GM19395 (cell line): Measurements from ENCODE around the gene MRPS9.

ENCODE experiments used
- ATAC-seq: cut with Tn5 transposase; IDR thresholded peaks from one replicate; pipeline ENCODE4 v1.9.1; 2021; ENCODE audit warnings: mild to moderate bottlenecking, moderate library complexity; ENCODE audit not compliant: unreplicated experiment

MRPS9 gene

GRCh38 chr2:105118960-105119359, 81.1 kb downstream of the MRPS9 start:
- ATAC-seq = no peak

- ATAC-seq = no peak
Observed at GRCh38 chr2:105121434-105121833, 83.6 kb downstream of the MRPS9 start.

- ATAC-seq = no peak
Observed at GRCh38 chr2:105125428-105125827, 87.6 kb downstream of the MRPS9 start.

- no peak for ATAC-seq
Observed at GRCh38 chr2:105125920-105126319, 88.1 kb downstream of the MRPS9 start.

- no peak for ATAC-seq
Observed at GRCh38 chr2:105126336-105126735, 88.5 kb downstream of the MRPS9 start.

GRCh38 chr2:105127289-105127915, 89.5 kb downstream of the MRPS9 start:
- ATAC-seq = no peak

- peak; percentile 98 for ATAC-seq
Observed at GRCh38 chr2:105129722-105130232, 91.9 kb downstream of the MRPS9 start.

GRCh38 chr2:105130546-105130945, 92.7 kb downstream of the MRPS9 start:
- ATAC-seq = no peak

GRCh38 chr2:105134081-105134480, 96.2 kb downstream of the MRPS9 start:
- no peak for ATAC-seq

- no peak for ATAC-seq
Observed at GRCh38 chr2:105135436-105135835, 97.6 kb downstream of the MRPS9 start.

- no peak for ATAC-seq
Observed at GRCh38 chr2:105136394-105136793, 98.5 kb downstream of the MRPS9 start.

- ATAC-seq = no peak
Observed at GRCh38 chr2:105138643-105139042, 100.8 kb downstream of the MRPS9 start.

- ATAC-seq = no peak
Observed at GRCh38 chr2:105139556-105140239, 101.8 kb downstream of the MRPS9 start.

- no peak for ATAC-seq
Observed at GRCh38 chr2:105140240-105140568, 102.3 kb downstream of the MRPS9 start.

- ATAC-seq = no peak
Observed at GRCh38 chr2:105141099-105141614, 103.3 kb downstream of the MRPS9 start.

GRCh38 chr2:105142239-105142638, 104.4 kb downstream of the MRPS9 start:
- ATAC-seq = no peak

GRCh38 chr2:105143094-105143466, 105.2 kb downstream of the MRPS9 start:
- ATAC-seq = no peak

GRCh38 chr2:105143467-105144151, 105.7 kb downstream of the MRPS9 start:
- no peak for ATAC-seq

- no peak for ATAC-seq
Observed at GRCh38 chr2:105144152-105144940, 106.5 kb downstream of the MRPS9 start.

GRCh38 chr2:105144941-105145300, 107.1 kb downstream of the MRPS9 start:
- ATAC-seq = no peak

- no peak for ATAC-seq
Observed at GRCh38 chr2:105149272-105149671, 111.4 kb downstream of the MRPS9 start.
